T-helper 2 cell (primary cell): ENCODE data around the gene NCOA1.
A peak's percentile ranks its signal among the peaks of the same experiment; 100 is the strongest.
"Not testable (repeated sequence)": the region's sequence is repeated elsewhere in the genome, so short reads cannot be mapped to it uniquely, and the experiment has no call there.

Source experiments
- DNase-seq, 5 experiments: peaks; one replicate each; pipeline versions ENCODE4 v3.0.0 to v3.0.0-alpha.2; 2012 to 2022

Gene NCOA1

GRCh38 chr2:24581971-24582370, 90.9 kb downstream of the NCOA1 start:
- DNase-seq = not testable (repeated sequence)

- peak in 2 of 5 experiments; percentile 31 to 62 for DNase-seq
Observed at GRCh38 chr2:24586955-24587354, 95.9 kb downstream of the NCOA1 start.

GRCh38 chr2:24588294-24588693, 97.2 kb downstream of the NCOA1 start:
- no peak for DNase-seq

- no peak for DNase-seq
Observed at GRCh38 chr2:24592441-24593100, 101.5 kb downstream of the NCOA1 start.

GRCh38 chr2:24594283-24594682, 103.2 kb downstream of the NCOA1 start:
- no peak for DNase-seq

- DNase-seq = no peak
Observed at GRCh38 chr2:24597181-24597870, 106.3 kb downstream of the NCOA1 start.

- not testable (repeated sequence) for DNase-seq
Observed at GRCh38 chr2:24600140-24600539, 109.1 kb downstream of the NCOA1 start.

GRCh38 chr2:24611631-24612030, 120.6 kb downstream of the NCOA1 start:
- no peak for DNase-seq

- peak in 2 of 5 experiments; percentile 3 to 87 for DNase-seq
Observed at GRCh38 chr2:24613154-24613814, 122.2 kb downstream of the NCOA1 start.

GRCh38 chr2:24616616-24617015, 125.6 kb downstream of the NCOA1 start:
- no peak for DNase-seq

- no peak for DNase-seq
Observed at GRCh38 chr2:24617424-24617823, 126.4 kb downstream of the NCOA1 start.

GRCh38 chr2:24618144-24618543, 127.1 kb downstream of the NCOA1 start:
- DNase-seq = no peak

- DNase-seq = no peak
Observed at GRCh38 chr2:24618680-24619079, 127.6 kb downstream of the NCOA1 start.

GRCh38 chr2:24620936-24621335, 129.9 kb downstream of the NCOA1 start:
- no peak for DNase-seq

GRCh38 chr2:24621779-24622538, 130.9 kb downstream of the NCOA1 start:
- no peak for DNase-seq

- DNase-seq = peak in 1 of 5 experiments; percentile 1
Observed at GRCh38 chr2:24623535-24623934, 132.5 kb downstream of the NCOA1 start.

GRCh38 chr2:24625728-24626127, 134.7 kb downstream of the NCOA1 start:
- no peak for DNase-seq

GRCh38 chr2:24626131-24626530, 135.1 kb downstream of the NCOA1 start:
- no peak for DNase-seq

GRCh38 chr2:24628746-24629145, 137.7 kb downstream of the NCOA1 start:
- DNase-seq = no peak

- no peak for DNase-seq
Observed at GRCh38 chr2:24632172-24632571, 141.1 kb downstream of the NCOA1 start.

GRCh38 chr2:24635181-24635580, 144.1 kb downstream of the NCOA1 start:
- no peak for DNase-seq

- DNase-seq = no peak
Observed at GRCh38 chr2:24638568-24638967, 147.5 kb downstream of the NCOA1 start.

- DNase-seq = no peak
Observed at GRCh38 chr2:24642351-24642750, 151.3 kb downstream of the NCOA1 start.
